Activated T-cell treated with anti-CD3 and anti-CD28 coated beads, Interleukin-2, amount 50 U/mL, for 72 hours (primary cell): ENCODE data around the gene GPR31. TPM values are rescaled to one million over a fixed set of nuclear protein-coding genes. Genes with fewer than 3 reads are reported as not detected.

Experiments
- ATAC-seq, 2 donors: fragments of 150-1000 bp; cut with Tn5 transposase; replicated peaks in 1 of 2; 2 replicates each; pipeline ENCODE4 v1.10.0; 2021; ENCODE audit warnings: moderate library complexity in 2 of 2, mild to moderate bottlenecking in 1 of 2
- DNase-seq, 2 donors: peaks; one replicate each; pipeline ENCODE4 v3.0.0; 2021 to 2022; ENCODE audit warnings: mixed read lengths in 1 of 2
- H3K27ac Mint-ChIP-seq: one replicate; pipeline ENCODE4 v1.8.0; 2022; ENCODE audit warnings: mild to moderate bottlenecking, moderate library complexity, mixed read lengths
- H3K27me3 Mint-ChIP-seq: one replicate; pipeline ENCODE4 v1.8.0; 2022; ENCODE audit warnings: low read depth, mixed read lengths
- H3K36me3 Mint-ChIP-seq, 2 donors: one replicate each; pipeline ENCODE4 v1.8.0; 2022; ENCODE audit warnings: mixed read lengths in 2 of 2, mild to moderate bottlenecking in 1 of 2; ENCODE audit not compliant: insufficient read depth in 2 of 2
- H3K4me1 Mint-ChIP-seq: one replicate; pipeline ENCODE4 v1.8.0; 2022; ENCODE audit warnings: low read depth, mixed read lengths
- H3K4me3 Mint-ChIP-seq, 2 donors: one replicate each; pipeline ENCODE4 v1.8.0; 2022; ENCODE audit warnings: mild to moderate bottlenecking in 2 of 2, mixed read lengths in 2 of 2, moderate library complexity in 2 of 2
- H3K9me3 Mint-ChIP-seq, 2 donors: one replicate each; pipeline ENCODE4 v1.8.0; 2022; ENCODE audit warnings: mixed read lengths in 2 of 2
- total RNA-seq, 2 donors: library from RNA; stranded (reverse); gene quantifications; one replicate each; pipeline ENCODE4 v1.2.3, GENCODE V29; 2022

The GPR31 gene
- total RNA-seq, 2 donors from 2014 or later, result not detected

- H3K27ac Mint-ChIP-seq, result no peak overlapping the region
- no peak overlapping the region for H3K4me3 Mint-ChIP-seq
- no peaks in the 10 kb centered on the region for H3K36me3 Mint-ChIP-seq
- peaks cover 23% of the 10 kb centered on the region for H3K4me1 Mint-ChIP-seq
- H3K27me3 Mint-ChIP-seq, result peaks cover 7% of the 10 kb centered on the region
- H3K9me3 Mint-ChIP-seq, result no peaks in the 10 kb centered on the region
- DNase-seq, result no peak
- no peak for ATAC-seq
Observed at GRCh38 chr6:167106406-167106805, 51.4 kb downstream of the GPR31 start.

Other genes with a start within 250 kb of the GPR31 start
- 10 to 100 TPM; 44.3 to 46.3 TPM for gene RNASET2, start 201.4 kb downstream of the GPR31 start, total RNA-seq
- gene CEP43, start 158.6 kb downstream of the GPR31 start, total RNA-seq, result 10 to 100 TPM; 17.9 to 20.7 TPM
- gene CCR6, start 34.9 kb downstream of the GPR31 start, total RNA-seq, result 1 to 10 TPM; 1.2 to 7.8 TPM
- gene UNC93A, start 133.3 kb upstream of the GPR31 start, total RNA-seq, result not detected
- gene TTLL2, start 167.1 kb upstream of the GPR31 start, total RNA-seq, result not detected